Suprapubic skin (tissue), 4 donors: ENCODE data around the gene RPS6KA6. TPM values are rescaled to one million over a fixed set of nuclear protein-coding genes. Genes with fewer than 3 reads are reported as not detected.
"Not testable (repeated sequence)": the region's sequence is repeated elsewhere in the genome, so short reads cannot be mapped to it uniquely, and the experiment has no call there.

Experiments
- DNase-seq, 2 donors: peaks; one replicate each; pipeline ENCODE4 v3.0.0-alpha.2; 2019; ENCODE audit warnings: low spot score in 2 of 2
- H3K27ac ChIP-seq: fragments of 200-600 bp; sonication (generic); one replicate; pipeline ENCODE4 v1.5.1; 2019
- H3K27me3 ChIP-seq: fragments of 200-600 bp; sonication (generic); one replicate; pipeline ENCODE4 v1.5.1; 2019
- H3K36me3 ChIP-seq: fragments of 200-600 bp; sonication (generic); one replicate; pipeline ENCODE4 v1.5.1; 2019
- H3K4me1 ChIP-seq: fragments of 200-600 bp; sonication (generic); one replicate; pipeline ENCODE4 v1.5.1; 2019
- H3K4me3 ChIP-seq: fragments of 200-600 bp; sonication (generic); one replicate; pipeline ENCODE4 v1.5.1; 2019; ENCODE audit warnings: mild to moderate bottlenecking
- H3K9me3 ChIP-seq: fragments of 200-600 bp; sonication (generic); one replicate; pipeline ENCODE4 v1.5.1; 2019
- CTCF ChIP-seq, 2 donors: fragments of 200-600 bp in 1 of 2; fragments of 450-650 bp in 1 of 2; sonication (generic) in 1 of 2; IDR thresholded peaks; one replicate each; pipeline ENCODE4 v1.5.1; 2016 to 2019; ENCODE audit warnings: antibody characterized with exemption in 2 of 2, mild to moderate bottlenecking in 1 of 2, moderate library complexity in 1 of 2
- EP300 ChIP-seq: sonication (generic); formaldehyde crosslinking; IDR thresholded peaks from one replicate; pipeline ENCODE4 v1.6.1; 2017; ENCODE audit warnings: antibody characterized with exemption
- POLR2A ChIP-seq, 2 donors: fragments of 450-650 bp; IDR thresholded peaks; one replicate each; pipeline ENCODE4 v1.6.1; 2017; ENCODE audit warnings: antibody characterized with exemption in 2 of 2, mild to moderate bottlenecking in 2 of 2, moderate library complexity in 2 of 2
- POLR2AphosphoS5 ChIP-seq, 3 donors: sonication (generic); formaldehyde crosslinking; IDR thresholded peaks; one replicate each; pipeline ENCODE4 v1.6.1; 2017; ENCODE audit warnings: antibody characterized with exemption in 3 of 3
- WGBS: methylation state at CpG from one replicate; pipeline ENCODE4 v1.1.5; 2018; 5-methylcytosine and 5-hydroxymethylcytosine counted together
- total RNA-seq, 4 donors: library from RNA; depleted of rRNA; stranded (reverse); fragments of >200 nt; gene quantifications; one replicate each; pipeline ENCODE4 v1.1.0, GENCODE V29; 2016

Gene RPS6KA6
- total RNA-seq, 4 donors from 2014 or later = 3.1 to 7.0 (median 4.9) TPM

GRCh38 chrX:84108584-84108983, 79.4 kb downstream of the RPS6KA6 start:
- Histone ChIP-seq H3K9me3 (no peaks in the 10 kb centered on the region), H3K36me3 (no peaks in the 10 kb centered on the region), H3K27ac (no peak overlapping the region), H3K27me3 (no peaks in the 10 kb centered on the region), H3K4me1 (no peaks in the 10 kb centered on the region), H3K4me3 (no peak overlapping the region)
- TF ChIP-seq CTCF (IDR thresholded peaks at IDR 0.05) = no peak
- no peak for TF ChIP-seq EP300
- no peak for TF ChIP-seq POLR2AphosphoS5 (IDR thresholded peaks at IDR 0.05)
- no peak for TF ChIP-seq POLR2A (IDR thresholded peaks at IDR 0.05)
- WGBS = 72% methylated on average over 3 of the region's 5 CpGs
- DNase-seq = no peak

GRCh38 chrX:84099120-84099519, 88.9 kb downstream of the RPS6KA6 start:
- TF ChIP-seq CTCF (IDR thresholded peaks at IDR 0.05) (no peak), EP300 (no peak), POLR2A (IDR thresholded peaks at IDR 0.05) (no peak), POLR2AphosphoS5 (IDR thresholded peaks at IDR 0.05) (no peak)
- Histone ChIP-seq H3K27ac (no peak overlapping the region), H3K9me3 (no peaks in the 10 kb centered on the region), H3K4me1 (no peaks in the 10 kb centered on the region), H3K4me3 (no peak overlapping the region), H3K36me3 (no peaks in the 10 kb centered on the region), H3K27me3 (no peaks in the 10 kb centered on the region)
- WGBS = 76% methylated on average over 2 of the region's 2 CpGs
- no peak for DNase-seq

GRCh38 chrX:84079479-84080197, 108.4 kb downstream of the RPS6KA6 start:
- DNase-seq, H3K4me1 ChIP-seq, H3K27ac ChIP-seq, H3K9me3 ChIP-seq, H3K4me3 ChIP-seq, H3K27me3 ChIP-seq, H3K36me3 ChIP-seq: not testable (repeated sequence)
- 58% methylated on average over 3 of the region's 9 CpGs for WGBS

- TF ChIP-seq CTCF (IDR thresholded peaks at IDR 0.05) (no peak), POLR2AphosphoS5 (IDR thresholded peaks at IDR 0.05) (no peak)
- WGBS = 70% methylated on average over 9 of the region's 9 CpGs
- Histone ChIP-seq H3K27ac (no peak overlapping the region), H3K9me3 (no peaks in the 10 kb centered on the region), H3K36me3 (no peaks in the 10 kb centered on the region), H3K4me3 (no peak overlapping the region), H3K4me1 (no peaks in the 10 kb centered on the region), H3K27me3 (no peaks in the 10 kb centered on the region)
- no peak for DNase-seq
Measured at GRCh38 chrX:84078991-84079390, 109.0 kb downstream of the RPS6KA6 start.

- Histone ChIP-seq H3K4me3 (no peak overlapping the region), H3K27me3 (no peaks in the 10 kb centered on the region), H3K27ac (no peak overlapping the region), H3K9me3 (no peaks in the 10 kb centered on the region), H3K4me1 (no peaks in the 10 kb centered on the region), H3K36me3 (no peaks in the 10 kb centered on the region)
- no peak for DNase-seq
- TF ChIP-seq EP300 (no peak), POLR2AphosphoS5 (IDR thresholded peaks at IDR 0.05) (no peak), CTCF (IDR thresholded peaks at IDR 0.05) (no peak), POLR2A (IDR thresholded peaks at IDR 0.05) (no peak)
- 78% methylated on average over 2 of the region's 2 CpGs for WGBS
Measured at GRCh38 chrX:84064814-84065213, 123.2 kb downstream of the RPS6KA6 start.

GRCh38 chrX:84064164-84064563, 123.8 kb downstream of the RPS6KA6 start:
- no peaks in the 10 kb centered on the region for H3K4me1 ChIP-seq
- no peaks in the 10 kb centered on the region for H3K9me3 ChIP-seq
- TF ChIP-seq EP300 (no peak), POLR2A (IDR thresholded peaks at IDR 0.05) (no peak), CTCF (IDR thresholded peaks at IDR 0.05) (no peak), POLR2AphosphoS5 (IDR thresholded peaks at IDR 0.05) (no peak)
- H3K4me3 ChIP-seq = no peak overlapping the region
- DNase-seq = no peak
- no peak overlapping the region for H3K27ac ChIP-seq
- no peaks in the 10 kb centered on the region for H3K36me3 ChIP-seq
- H3K27me3 ChIP-seq = no peaks in the 10 kb centered on the region
- 80% methylated on average over 4 of the region's 4 CpGs for WGBS
